ENCODE data around the gene VWA1. TPM values are rescaled to one million over a fixed set of nuclear protein-coding genes. Genes with fewer than 3 reads are reported as not detected.

Gene VWA1
- total RNA-seq, 1 donor from 2014 or later: 56.9 TPM

DNA sequence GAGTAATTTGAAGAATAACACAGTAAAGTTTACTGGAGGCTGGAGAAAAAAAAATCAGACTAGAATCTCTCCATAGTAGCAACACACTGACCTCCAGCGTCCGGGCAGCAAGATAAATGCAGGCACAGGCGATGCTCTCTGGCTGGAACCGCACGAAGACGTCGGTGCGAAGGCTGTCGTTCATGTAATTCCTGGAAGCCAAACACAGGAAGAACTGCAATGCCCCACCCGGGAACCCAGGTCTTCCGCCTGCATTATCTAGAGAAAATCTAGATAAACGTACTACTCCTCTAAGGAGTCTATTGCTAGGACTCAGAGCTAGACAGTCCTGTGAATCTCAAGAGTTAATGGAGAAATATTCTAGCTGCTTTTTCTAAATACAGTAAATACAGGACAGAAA lies 44.8 kb upstream of the VWA1 start:
- peaks cover 9% of the 10 kb centered on the region for H3K4me1 Mint-ChIP-seq (ENCODE audit: low read depth, unreplicated experiment)
- H3K36me3 Mint-ChIP-seq (ENCODE audit: unreplicated experiment): no peaks in the 10 kb centered on the region
- no peak for DNase-seq
- H3K9me3 Mint-ChIP-seq (ENCODE audit: unreplicated experiment): peaks cover 6% of the 10 kb centered on the region
- TF ChIP-seq, protein P1, sequence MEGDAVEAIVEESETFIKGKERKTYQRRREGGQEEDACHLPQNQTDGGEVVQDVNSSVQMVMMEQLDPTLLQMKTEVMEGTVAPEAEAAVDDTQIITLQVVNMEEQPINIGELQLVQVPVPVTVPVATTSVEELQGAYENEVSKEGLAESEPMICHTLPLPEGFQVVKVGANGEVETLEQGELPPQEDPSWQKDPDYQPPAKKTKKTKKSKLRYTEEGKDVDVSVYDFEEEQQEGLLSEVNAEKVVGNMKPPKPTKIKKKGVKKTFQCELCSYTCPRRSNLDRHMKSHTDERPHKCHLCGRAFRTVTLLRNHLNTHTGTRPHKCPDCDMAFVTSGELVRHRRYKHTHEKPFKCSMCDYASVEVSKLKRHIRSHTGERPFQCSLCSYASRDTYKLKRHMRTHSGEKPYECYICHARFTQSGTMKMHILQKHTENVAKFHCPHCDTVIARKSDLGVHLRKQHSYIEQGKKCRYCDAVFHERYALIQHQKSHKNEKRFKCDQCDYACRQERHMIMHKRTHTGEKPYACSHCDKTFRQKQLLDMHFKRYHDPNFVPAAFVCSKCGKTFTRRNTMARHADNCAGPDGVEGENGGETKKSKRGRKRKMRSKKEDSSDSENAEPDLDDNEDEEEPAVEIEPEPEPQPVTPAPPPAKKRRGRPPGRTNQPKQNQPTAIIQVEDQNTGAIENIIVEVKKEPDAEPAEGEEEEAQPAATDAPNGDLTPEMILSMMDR (IDR thresholded peaks at IDR 0.05; ENCODE audit: partially characterized antibody, unreplicated experiment): no peak
- H3K27ac Mint-ChIP-seq (ENCODE audit: unreplicated experiment): no peak overlapping the region
- peaks cover 4% of the 10 kb centered on the region for H3K27me3 Mint-ChIP-seq (ENCODE audit: unreplicated experiment)
- no peak overlapping the region for H3K4me3 Mint-ChIP-seq (ENCODE audit: unreplicated experiment)

GRCh38 chr1:1391225-1391624 lies 44.3 kb upstream of the VWA1 start:
- no peak for DNase-seq
- peaks cover 6% of the 10 kb centered on the region for H3K9me3 Mint-ChIP-seq (ENCODE audit: unreplicated experiment)
- no peak overlapping the region for H3K4me3 Mint-ChIP-seq (ENCODE audit: unreplicated experiment)
- peaks cover 4% of the 10 kb centered on the region for H3K27me3 Mint-ChIP-seq (ENCODE audit: unreplicated experiment)
- H3K27ac Mint-ChIP-seq (ENCODE audit: unreplicated experiment): no peak overlapping the region
- TF ChIP-seq, protein P1 (IDR thresholded peaks at IDR 0.05; ENCODE audit: partially characterized antibody, unreplicated experiment): no peak
- H3K4me1 Mint-ChIP-seq (ENCODE audit: low read depth, unreplicated experiment): peaks cover 9% of the 10 kb centered on the region
- no peaks in the 10 kb centered on the region for H3K36me3 Mint-ChIP-seq (ENCODE audit: unreplicated experiment)

DNA sequence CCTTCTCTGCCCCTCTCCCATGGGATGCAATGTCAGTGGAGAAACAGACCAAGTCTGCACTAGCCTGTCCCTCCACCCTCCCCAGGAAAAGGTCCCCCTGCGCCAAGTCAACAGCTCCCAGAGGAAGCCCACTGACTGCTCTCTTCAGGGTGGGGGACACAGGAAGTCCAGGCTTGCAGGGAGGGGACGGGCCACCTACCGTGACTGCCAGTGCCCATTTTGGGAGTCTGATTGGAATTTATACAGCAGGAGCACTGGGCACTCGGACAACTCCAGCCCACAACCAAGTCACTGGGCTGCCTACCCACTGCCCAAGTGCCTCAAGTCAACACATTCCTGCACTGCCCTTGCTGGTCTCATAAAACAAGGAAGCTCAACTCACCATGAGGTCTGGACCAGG lies 42.5 kb upstream of the VWA1 start:
- no peak for DNase-seq
- H3K4me3 Mint-ChIP-seq (ENCODE audit: unreplicated experiment): no peak overlapping the region
- H3K9me3 Mint-ChIP-seq (ENCODE audit: unreplicated experiment): peaks cover 4% of the 10 kb centered on the region
- peaks cover 3% of the 10 kb centered on the region for H3K27me3 Mint-ChIP-seq (ENCODE audit: unreplicated experiment)
- H3K4me1 Mint-ChIP-seq (ENCODE audit: low read depth, unreplicated experiment): peaks cover 6% of the 10 kb centered on the region
- H3K36me3 Mint-ChIP-seq (ENCODE audit: unreplicated experiment): no peaks in the 10 kb centered on the region
- no peak overlapping the region for H3K27ac Mint-ChIP-seq (ENCODE audit: unreplicated experiment)
- TF ChIP-seq, protein P1 (IDR thresholded peaks at IDR 0.05; ENCODE audit: partially characterized antibody, unreplicated experiment): no peak

- TF ChIP-seq, protein P1 (IDR thresholded peaks at IDR 0.05; ENCODE audit: partially characterized antibody, unreplicated experiment): no peak
- Mint-ChIP-seq H3K27me3 (ENCODE audit: unreplicated experiment) (peaks cover under 1% of the 10 kb centered on the region), H3K36me3 (ENCODE audit: unreplicated experiment) (no peaks in the 10 kb centered on the region), H3K4me1 (ENCODE audit: low read depth, unreplicated experiment) (peaks cover 6% of the 10 kb centered on the region), H3K27ac (ENCODE audit: unreplicated experiment) (no peak overlapping the region), H3K9me3 (ENCODE audit: unreplicated experiment) (peaks cover 7% of the 10 kb centered on the region), H3K4me3 (ENCODE audit: unreplicated experiment) (no peak overlapping the region)
- DNase-seq: no peak
Measured at GRCh38 chr1:1393428-1393827, 42.1 kb upstream of the VWA1 start.

- Mint-ChIP-seq H3K27me3 (ENCODE audit: unreplicated experiment) (no peaks in the 10 kb centered on the region), H3K27ac (ENCODE audit: unreplicated experiment) (peak overlapping the region; percentile 22), H3K9me3 (ENCODE audit: unreplicated experiment) (peaks cover 8% of the 10 kb centered on the region), H3K4me1 (ENCODE audit: low read depth, unreplicated experiment) (peaks cover 6% of the 10 kb centered on the region), H3K4me3 (ENCODE audit: unreplicated experiment) (no peak overlapping the region), H3K36me3 (ENCODE audit: unreplicated experiment) (no peaks in the 10 kb centered on the region)
- no peak for DNase-seq
- TF ChIP-seq, protein P1 (IDR thresholded peaks at IDR 0.05; ENCODE audit: partially characterized antibody, unreplicated experiment): no peak
Measured at GRCh38 chr1:1394116-1394515, 41.4 kb upstream of the VWA1 start.
